WTC11 (cell line): ENCODE results near the gene OASL.

ENCODE experiments used
- TF ChIP-seq, protein P1 (sequence below): fragments of 200-600 bp; IDR thresholded peaks from 2 replicates; pipeline ENCODE4 v1.8.0; 2022; ENCODE audit warnings: antibody characterized with exemption
- TF ChIP-seq, protein P2 (sequence below): sonication (generic); formaldehyde crosslinking; IDR thresholded peaks from 2 replicates; pipeline ENCODE4 v1.8.1; 2023; ENCODE audit warnings: mild to moderate bottlenecking, missing genetic modification reagents, moderate library complexity

DNA sequence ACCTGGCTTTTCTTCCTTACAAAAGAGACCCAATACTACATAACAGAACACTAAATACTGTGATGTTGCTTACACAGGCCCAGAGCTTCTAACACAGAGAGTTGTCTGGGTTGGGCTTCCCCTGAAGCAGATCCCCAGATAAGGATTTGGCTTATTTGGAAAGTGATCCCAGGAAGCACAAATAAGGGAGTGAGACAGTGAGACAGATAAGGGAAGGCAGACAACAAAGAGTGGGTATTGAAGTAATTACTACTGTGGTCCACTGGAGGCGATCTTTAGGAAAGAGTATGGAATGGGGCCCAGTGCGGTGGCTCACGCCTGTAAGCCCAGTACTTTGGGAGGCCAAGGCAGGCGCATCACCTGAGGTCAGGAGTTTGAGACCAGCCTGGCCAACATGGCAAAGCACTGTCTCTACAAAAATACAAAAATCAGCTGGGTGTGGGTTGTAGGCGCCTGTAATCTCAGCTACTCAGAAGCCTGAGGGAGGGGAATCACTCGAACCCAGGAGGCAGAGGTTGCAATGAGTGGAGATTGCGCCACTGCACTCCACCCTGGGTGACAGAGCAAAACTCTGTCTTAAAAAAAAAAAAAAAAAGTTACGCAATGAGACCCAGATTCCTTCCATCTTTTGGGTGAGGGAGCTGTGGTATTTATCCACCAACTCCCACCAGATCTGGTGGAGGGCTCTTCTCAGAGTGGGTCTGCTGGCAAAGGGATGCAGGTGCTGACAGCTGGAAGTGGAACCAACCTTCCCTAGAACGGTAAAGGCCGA is 12.6 kb downstream of the OASL start:
- TF ChIP-seq, protein P1, sequence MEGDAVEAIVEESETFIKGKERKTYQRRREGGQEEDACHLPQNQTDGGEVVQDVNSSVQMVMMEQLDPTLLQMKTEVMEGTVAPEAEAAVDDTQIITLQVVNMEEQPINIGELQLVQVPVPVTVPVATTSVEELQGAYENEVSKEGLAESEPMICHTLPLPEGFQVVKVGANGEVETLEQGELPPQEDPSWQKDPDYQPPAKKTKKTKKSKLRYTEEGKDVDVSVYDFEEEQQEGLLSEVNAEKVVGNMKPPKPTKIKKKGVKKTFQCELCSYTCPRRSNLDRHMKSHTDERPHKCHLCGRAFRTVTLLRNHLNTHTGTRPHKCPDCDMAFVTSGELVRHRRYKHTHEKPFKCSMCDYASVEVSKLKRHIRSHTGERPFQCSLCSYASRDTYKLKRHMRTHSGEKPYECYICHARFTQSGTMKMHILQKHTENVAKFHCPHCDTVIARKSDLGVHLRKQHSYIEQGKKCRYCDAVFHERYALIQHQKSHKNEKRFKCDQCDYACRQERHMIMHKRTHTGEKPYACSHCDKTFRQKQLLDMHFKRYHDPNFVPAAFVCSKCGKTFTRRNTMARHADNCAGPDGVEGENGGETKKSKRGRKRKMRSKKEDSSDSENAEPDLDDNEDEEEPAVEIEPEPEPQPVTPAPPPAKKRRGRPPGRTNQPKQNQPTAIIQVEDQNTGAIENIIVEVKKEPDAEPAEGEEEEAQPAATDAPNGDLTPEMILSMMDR, result no peak
- TF ChIP-seq, protein P2, sequence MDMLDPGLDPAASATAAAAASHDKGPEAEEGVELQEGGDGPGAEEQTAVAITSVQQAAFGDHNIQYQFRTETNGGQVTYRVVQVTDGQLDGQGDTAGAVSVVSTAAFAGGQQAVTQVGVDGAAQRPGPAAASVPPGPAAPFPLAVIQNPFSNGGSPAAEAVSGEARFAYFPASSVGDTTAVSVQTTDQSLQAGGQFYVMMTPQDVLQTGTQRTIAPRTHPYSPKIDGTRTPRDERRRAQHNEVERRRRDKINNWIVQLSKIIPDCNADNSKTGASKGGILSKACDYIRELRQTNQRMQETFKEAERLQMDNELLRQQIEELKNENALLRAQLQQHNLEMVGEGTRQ (CRISPR knock-in tag), result no peak
